Stimulated activated CD4-positive, alpha-beta T cell treated with anti-CD3 and anti-CD28 coated beads, Interleukin-4, amount 100 ng/mL, for 24 hours (primary cell): ENCODE data around the gene VSTM1.
"Not testable (repeated sequence)": the region's sequence is repeated elsewhere in the genome, so short reads cannot be mapped to it uniquely, and the experiment has no call there.

ENCODE experiments used
- DNase-seq: peaks from one replicate; pipeline ENCODE4 v3.0.0-alpha.2; 2020

The VSTM1 gene

DNA sequence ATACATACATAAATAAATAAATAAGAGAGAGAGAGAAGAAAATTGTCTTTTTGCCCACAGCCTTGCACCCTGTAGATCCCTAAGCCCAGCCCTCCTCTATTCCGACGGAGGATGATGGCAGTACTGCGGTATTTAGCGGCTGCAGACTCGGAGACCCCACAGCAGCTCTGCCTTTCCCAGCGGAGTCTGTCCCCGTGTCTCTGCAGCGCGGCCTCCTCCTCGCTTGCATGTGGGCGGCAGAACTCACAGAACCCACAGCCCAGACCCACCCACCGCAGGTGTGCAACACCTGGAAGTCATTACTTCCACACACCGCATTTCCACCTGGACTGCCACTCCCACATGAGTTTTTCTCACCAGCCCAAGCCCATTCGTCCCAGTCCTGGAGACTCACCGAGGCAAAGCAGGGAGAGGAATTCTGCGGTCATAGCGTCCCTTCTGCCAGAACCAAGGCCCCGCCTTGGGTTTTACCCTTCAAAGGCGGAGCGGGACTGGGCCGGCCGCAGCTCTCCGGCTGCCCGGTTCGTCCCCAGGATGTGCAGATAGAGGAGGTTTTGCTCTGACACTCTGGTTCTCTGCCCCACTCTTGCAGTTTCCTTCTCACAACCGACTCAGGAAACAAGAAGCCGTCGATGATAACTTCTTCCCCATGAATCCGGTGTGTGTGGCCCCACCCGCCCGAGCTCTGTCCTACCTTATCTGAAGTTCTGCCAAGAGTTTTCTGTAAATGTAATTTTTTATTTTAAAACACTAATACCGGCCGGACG lies at the start of gene VSTM1:
VSTM1 (minus strand) TSS at position 548 of the 767 bp plus-strand sequence; CDS start at position 428, 120 bp downstream.
- DNase-seq = no peak

GRCh38 chr19:54109651-54110050 lies 46.0 kb upstream of the VSTM1 start:
- DNase-seq = no peak

- no peak for DNase-seq
These were observed 44.8 kb upstream of the VSTM1 start for GRCh38 chr19:54108496-54108895.

DNA sequence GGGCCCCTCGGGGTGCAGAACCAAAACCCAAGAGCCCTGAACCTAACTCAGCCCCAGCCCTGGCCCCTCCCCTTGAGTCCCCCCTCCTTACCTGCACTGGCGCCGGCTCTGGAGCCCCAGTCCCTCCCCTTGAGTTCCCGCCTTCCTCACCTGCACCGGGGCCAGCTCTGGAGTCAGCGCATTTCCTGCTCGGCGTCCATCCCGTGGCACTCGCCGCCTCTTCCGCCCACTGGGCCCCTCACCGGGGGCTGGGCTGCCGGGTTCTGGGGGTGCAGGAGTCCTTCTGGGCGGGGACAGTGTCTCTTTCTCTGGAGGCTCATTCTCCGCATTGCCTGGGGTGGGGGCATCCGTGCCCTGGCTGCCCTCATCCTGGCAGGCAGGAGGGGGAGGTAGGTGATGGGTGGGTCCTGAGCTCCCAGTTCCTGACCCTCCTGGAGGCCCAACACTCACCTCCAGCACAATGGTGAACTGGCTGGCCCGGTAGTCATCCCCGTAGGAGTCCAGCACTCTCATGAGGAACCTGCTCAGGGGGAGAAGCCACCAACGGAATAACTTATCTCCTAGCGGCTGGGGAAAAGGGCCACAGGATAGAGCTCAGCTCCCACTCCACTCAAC lies 44.3 kb upstream of the VSTM1 start:
- no peak for DNase-seq

DNA sequence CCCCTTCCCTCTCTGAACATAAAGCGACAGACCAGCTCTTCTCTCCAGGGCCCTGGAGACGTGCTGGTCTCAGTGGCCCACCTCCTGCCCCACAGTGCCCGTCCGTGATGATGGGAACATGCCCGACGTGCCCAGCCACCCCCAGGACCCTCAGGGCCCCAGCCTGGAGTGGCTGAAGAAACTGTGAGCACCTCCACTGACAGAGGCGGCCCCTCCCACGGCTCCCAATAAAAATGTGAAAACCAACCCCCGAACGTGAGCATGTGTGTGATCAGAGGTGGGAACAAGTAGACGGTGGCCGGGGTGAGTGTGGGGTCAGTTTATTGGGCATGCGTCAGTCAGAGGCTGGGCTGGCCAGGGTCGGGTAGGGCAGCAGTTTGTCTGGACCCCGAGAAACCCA lies 43.0 kb upstream of the VSTM1 start:
- DNase-seq = no peak

- DNase-seq = no peak
These were observed 42.1 kb upstream of the VSTM1 start for GRCh38 chr19:54105796-54106195.

DNA sequence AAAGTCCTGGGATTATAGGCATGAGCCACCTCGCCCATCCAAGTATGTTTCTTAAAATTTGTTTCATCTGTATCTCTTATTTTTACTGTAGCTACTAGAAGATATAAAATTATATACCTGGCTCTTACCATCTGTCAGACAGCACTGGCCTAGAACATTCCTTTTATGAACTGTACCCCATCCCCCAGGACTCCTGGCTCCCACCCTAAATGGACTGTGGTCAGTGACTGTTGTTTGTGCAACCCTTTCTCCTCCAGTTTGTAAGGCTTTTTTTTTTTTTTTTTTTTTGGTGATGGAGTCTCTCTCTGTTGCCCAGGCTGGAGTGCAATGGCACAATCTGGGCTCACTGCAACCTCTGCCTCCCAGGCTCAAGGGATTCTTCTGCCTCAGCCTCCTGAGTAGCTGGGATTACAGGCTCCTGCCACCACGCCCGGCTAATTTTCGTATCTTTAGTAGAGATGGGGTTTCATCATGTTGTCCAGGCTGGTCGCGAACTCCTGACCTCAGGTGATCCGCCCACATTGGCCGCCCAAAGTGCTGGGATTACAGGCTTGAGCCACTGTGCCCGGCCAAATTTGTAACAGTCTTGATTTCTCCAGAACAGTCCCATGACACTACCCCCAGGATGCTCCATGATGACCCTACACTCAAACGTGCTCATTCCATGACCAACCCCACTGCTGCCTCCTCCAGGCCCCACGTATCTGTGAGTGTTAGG lies 41.5 kb upstream of the VSTM1 start:
- no peak for DNase-seq

- peak; percentile 97 for DNase-seq
These were observed 38.9 kb upstream of the VSTM1 start, which contains the start of gene NDUFA3 for GRCh38 chr19:54102421-54103169. TSS of gene NDUFA3 (plus strand) at chr19:54102855. CDS start at chr19:54102879, 24 bp downstream.

- no peak for DNase-seq
These were observed 36.9 kb upstream of the VSTM1 start, which contains the start of gene OSCAR for GRCh38 chr19:54100561-54100960. TSS of gene OSCAR (minus strand) at chr19:54100803. CDS start at chr19:54100792, 11 bp downstream.

DNA sequence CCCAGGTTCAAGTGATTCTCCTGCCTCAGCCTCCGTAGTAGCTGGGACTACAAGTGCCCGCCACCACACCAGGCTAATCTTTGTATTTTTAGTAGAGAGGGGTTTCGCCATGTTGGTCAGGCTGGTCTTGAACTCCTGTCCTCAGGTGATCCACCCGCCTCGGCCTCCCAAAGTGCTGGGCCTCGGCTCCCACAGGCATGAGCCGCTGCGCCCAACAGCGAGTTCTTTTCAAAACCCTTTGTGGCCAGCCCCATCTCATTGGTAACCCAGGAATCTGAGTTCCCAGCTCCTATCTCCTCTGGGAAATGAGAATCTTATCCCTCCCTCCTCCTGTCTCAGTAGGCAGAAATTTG lies 36.2 kb upstream of the VSTM1 start:
- DNase-seq = not testable (repeated sequence)

DNA sequence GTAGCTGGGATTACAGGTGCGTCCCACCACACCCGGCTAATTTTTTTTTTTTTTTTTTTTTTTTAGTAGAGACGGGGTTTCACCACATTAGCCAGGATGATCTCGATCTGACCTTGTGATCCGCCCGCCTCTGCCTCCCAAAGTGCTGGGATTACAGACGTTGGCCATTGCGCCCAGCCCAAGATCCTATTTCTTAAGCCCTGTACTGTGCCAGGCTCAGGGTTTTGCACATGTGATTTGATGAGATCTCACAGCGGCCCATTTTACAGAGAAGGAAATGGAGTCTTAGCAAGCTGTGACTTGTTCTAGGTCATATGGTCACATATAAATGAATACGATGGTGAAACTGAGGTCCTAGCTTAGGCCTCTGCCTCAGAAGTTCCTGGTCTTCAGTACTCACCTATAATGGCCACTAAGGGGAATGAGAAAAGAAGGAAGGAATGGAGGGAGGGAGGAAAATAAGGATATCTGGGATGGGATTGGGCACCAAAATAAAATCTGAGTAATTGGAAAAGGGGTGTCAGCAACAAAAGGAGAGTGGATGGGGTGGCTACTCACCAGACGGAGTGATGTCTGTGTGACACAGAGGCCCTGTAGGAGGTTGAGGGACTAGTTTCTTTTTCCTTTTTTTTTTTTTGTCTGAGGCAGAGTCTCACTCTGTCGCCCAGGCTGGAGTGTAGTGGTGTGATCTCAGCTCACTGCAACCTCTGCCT lies 35.6 kb upstream of the VSTM1 start:
- DNase-seq = no peak

DNA sequence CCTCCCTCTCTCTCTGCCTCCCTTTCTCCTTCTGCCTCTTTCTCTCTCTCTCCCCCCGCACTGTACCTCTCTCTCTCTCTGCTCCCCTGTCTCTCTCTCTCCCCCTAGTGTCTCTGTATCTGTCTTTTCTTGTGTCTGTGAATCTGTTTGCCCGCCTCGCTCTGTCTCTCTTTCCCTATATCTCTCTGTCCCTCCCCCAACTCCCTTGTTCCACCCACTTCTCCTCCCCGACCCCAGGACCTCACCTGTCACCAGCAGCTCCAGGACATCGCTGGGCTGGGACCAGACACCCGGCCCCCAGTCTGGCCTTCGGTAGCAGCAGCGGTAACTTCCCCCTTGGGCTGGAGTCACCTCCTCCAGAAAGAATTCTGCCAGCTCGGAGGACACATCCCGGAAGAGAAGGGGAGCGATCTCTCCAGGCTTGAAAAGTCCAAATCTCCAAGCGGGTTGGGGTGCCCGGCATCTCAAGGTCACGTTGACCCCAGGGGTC lies 33.0 kb upstream of the VSTM1 start:
- DNase-seq = no peak

DNA sequence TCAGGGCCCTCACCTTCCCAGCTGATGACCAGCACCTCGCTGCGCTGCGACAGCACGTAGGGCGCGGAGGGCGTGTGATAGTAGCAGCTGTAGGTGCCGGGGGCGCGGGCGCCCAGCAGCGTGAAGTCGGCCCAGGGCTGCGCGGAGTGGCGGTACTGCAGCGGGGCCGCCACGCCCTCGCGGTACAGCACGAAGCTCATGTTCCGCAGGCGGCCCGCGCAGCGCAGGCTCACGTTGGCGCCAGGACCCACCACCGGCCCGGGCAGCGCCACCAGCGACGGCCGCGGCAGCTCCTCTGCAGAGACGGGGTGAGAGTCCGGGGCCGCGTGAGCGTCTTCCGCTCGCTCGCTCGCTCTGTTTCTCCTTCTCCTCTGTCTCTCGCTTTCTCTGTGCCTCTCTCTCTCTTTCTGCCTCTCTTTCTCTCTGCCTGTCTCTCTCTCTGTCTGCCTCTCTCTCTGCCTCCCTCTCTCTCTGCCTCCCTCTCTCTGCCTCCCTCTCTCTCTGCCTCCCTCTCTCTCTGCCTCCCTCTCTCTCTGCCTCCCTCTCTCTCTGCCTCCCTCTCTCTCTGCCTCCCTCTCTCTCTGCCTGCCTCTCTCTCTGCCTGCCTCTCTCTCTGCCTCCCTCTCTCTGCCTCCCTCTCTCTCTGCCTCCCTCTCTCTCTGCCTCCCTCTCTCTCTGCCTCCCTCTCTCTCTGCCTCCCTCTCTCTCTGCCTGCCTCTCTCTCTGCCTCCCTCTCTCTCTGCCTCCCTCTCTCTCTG lies 32.3 kb upstream of the VSTM1 start:
- peak; percentile 51 for DNase-seq

- no peak for DNase-seq
These were observed 31.6 kb upstream of the VSTM1 start for GRCh38 chr19:54095136-54095858.

DNA sequence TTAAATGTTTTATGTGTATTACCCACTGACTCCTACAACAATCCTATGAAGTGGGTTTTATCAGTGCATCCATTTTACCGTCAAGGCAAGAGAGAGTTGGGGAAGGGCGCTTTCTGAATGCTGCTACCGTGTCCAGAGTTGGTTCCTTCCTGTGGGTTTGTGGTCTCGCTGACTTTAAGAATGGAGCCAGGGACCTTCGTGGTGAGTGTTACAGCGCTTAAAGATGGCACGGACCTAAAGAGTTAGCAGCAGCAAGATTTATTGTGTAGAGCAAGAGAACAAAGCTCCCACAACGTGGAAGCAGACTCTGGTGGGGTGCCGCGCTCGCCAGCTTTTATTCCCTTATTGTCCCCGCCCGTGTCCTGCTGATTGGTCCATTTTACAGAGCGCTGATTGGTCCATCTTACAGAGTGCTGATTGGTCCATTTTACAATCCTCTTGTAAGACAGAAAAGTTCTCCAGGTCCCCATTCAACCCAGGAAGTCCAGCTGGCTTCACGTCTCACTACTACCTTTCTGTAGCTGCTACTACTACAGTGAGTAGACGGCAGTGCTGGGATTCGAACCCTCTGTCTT lies 30.8 kb upstream of the VSTM1 start:
- no peak for DNase-seq

- DNase-seq = no peak
These were observed 20.7 kb upstream of the VSTM1 start for GRCh38 chr19:54084410-54084809.

DNA sequence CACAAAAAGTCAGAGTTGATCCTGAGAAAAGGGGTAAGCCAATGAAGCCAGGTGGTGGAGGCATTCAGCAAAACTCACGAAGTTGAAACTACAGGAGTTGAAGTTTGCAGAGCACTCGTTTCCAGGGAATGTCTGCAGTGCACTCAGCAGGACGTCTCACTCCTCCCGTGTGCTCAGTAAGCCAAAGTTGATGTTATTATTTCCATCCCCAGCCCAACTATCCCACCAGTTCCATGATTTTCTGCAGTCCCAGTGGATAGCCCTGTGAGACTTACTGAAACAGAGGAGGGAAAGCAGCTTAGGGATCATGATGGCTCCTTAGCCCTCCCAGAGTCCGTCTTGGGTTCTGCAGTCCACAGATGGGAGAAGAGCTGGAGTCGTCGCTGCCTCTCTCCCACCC lies 17.3 kb upstream of the VSTM1 start, which contains the start of gene TARM1:
TARM1 (minus strand) TSS at position 334 of the 400 bp plus-strand sequence; CDS start at position 309, 25 bp downstream.
- DNase-seq = no peak

- DNase-seq = no peak
These were observed 13.6 kb upstream of the VSTM1 start for GRCh38 chr19:54077334-54077733.

- no peak for DNase-seq
These were observed 11.2 kb upstream of the VSTM1 start for GRCh38 chr19:54074851-54075250.

- DNase-seq = no peak
These were observed 10.1 kb upstream of the VSTM1 start for GRCh38 chr19:54073829-54074228.
